MM.1S (cell line): ENCODE data around the gene ALX3.

Experiments used
- DNase-seq: peaks from one replicate; pipeline ENCODE4 v3.0.0-alpha.2; 2015
- H2AFZ ChIP-seq: fragments of 300-600 bp; sonication (generic); 2 replicates; pipeline ENCODE4 v1.6.0; 2016; ENCODE audit warnings: antibody characterized with exemption, low read length
- H3F3A ChIP-seq: fragments of 300-600 bp; sonication (generic); 2 replicates; pipeline ENCODE4 v1.6.1; 2016; ENCODE audit warnings: mild to moderate bottlenecking, antibody characterized with exemption, low read length, moderate library complexity, mixed read lengths; ENCODE audit not compliant: insufficient read depth
- H3K27ac ChIP-seq: fragments of 300-600 bp; sonication (generic); 2 replicates; pipeline ENCODE4 v1.5.1; 2016; ENCODE audit warnings: mild to moderate bottlenecking, low read length
- H3K27me3 ChIP-seq: fragments of 300-600 bp; sonication (generic); replicated peaks from 2 replicates; pipeline ENCODE4 v1.6.0; 2016; ENCODE audit warnings: low read length; ENCODE audit not compliant: insufficient read depth
- H3K36me3 ChIP-seq: fragments of 300-600 bp; sonication (generic); replicated peaks from 2 replicates; pipeline ENCODE4 v1.6.1; 2016; ENCODE audit warnings: mild to moderate bottlenecking, low read length, mixed read lengths; ENCODE audit not compliant: insufficient read depth
- H3K4me1 ChIP-seq: fragments of 300-600 bp; sonication (generic); 2 replicates; pipeline ENCODE4 v1.6.1; 2016; ENCODE audit warnings: low read length, mixed read lengths
- H3K4me2 ChIP-seq: fragments of 300-600 bp; sonication (generic); 2 replicates; pipeline ENCODE4 v1.6.0; 2016; ENCODE audit warnings: low read depth, low read length
- H3K4me3 ChIP-seq: fragments of 300-600 bp; sonication (generic); 2 replicates; pipeline ENCODE4 v1.5.1; 2016; ENCODE audit warnings: low read length, mixed read lengths
- H3K79me2 ChIP-seq: fragments of 300-600 bp; sonication (generic); 2 replicates; pipeline ENCODE4 v1.6.1; 2016; ENCODE audit warnings: mixed run types, low read length, mixed read lengths
- H3K9ac ChIP-seq: fragments of 300-600 bp; sonication (generic); 2 replicates; pipeline ENCODE4 v1.6.1; 2016; ENCODE audit warnings: low read length, mixed read lengths
- H3K9me2 ChIP-seq: fragments of 300-600 bp; sonication (generic); replicated peaks from 2 replicates; pipeline ENCODE4 v1.6.1; 2016; ENCODE audit warnings: mild to moderate bottlenecking, low read length, mixed read lengths; ENCODE audit not compliant: insufficient read depth
- H3K9me3 ChIP-seq: fragments of 300-600 bp; sonication (generic); replicated peaks from 2 replicates; pipeline ENCODE4 v1.6.1; 2016; ENCODE audit warnings: mild to moderate bottlenecking, low read length, mixed read lengths; ENCODE audit not compliant: insufficient read depth
- H4K20me1 ChIP-seq: fragments of 300-600 bp; sonication (generic); 2 replicates; pipeline ENCODE4 v1.6.1; 2016; ENCODE audit warnings: mild to moderate bottlenecking, low read length, moderate library complexity, mixed read lengths; ENCODE audit not compliant: insufficient read depth
- EZH2 ChIP-seq: fragments of 300-600 bp; sonication (generic); optimal IDR thresholded peaks from 2 replicates; pipeline ENCODE3; 2017; ENCODE audit warnings: low read depth, mild to moderate bottlenecking, antibody characterized with exemption, low read length, mixed read lengths
- EZH2phosphoT487 ChIP-seq: fragments of 300-600 bp; sonication (generic); IDR thresholded peaks from 2 replicates; pipeline ENCODE4 v1.6.1; 2018; ENCODE audit warnings: antibody characterized with exemption, low read length
- TF ChIP-seq, protein P1 (sequence below): fragments of 300-600 bp; sonication (generic); IDR thresholded peaks from 2 replicates; pipeline ENCODE4 v1.5.1; 2016; ENCODE audit warnings: antibody characterized with exemption, low read length, mixed read lengths

The ALX3 gene

DNA sequence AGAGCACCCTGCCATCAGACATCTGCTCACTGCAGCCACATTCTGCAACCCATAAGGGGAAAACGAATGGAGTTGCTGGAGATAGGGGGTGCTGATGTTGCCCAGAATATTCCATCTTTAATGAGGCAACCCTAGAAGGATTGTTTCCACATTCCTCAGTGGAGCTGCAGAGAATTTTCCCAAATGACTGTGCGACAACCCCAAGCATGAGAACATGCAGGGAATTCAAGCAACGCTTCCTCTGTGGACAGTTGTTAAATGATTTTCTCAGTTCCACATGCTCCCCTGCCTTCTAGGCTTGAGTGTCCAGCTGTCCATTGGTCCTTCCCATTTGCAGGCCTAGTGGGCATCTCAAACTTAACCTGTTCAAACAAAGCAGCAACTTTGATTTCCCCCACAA, 21.3 kb upstream of the ALX3 start:
- Histone ChIP-seq H4K20me1 (no peaks in the 10 kb centered on the region), H3K4me3 (no peak overlapping the region), H3K27ac (no peak overlapping the region), H3K36me3 (no peaks in the 10 kb centered on the region), H3K4me1 (no peaks in the 10 kb centered on the region), H3K27me3 (no peaks in the 10 kb centered on the region), H3K9me2 (no peaks in the 10 kb centered on the region), H3K9me3 (no peaks in the 10 kb centered on the region), H3K79me2 (no peaks in the 10 kb centered on the region), H3K9ac (no peak overlapping the region), H2AFZ (no peak overlapping the region), H3K4me2 (no peak overlapping the region), H3F3A (no peaks in the 10 kb centered on the region)
- TF ChIP-seq EZH2: no peak
- TF ChIP-seq, protein P1, sequence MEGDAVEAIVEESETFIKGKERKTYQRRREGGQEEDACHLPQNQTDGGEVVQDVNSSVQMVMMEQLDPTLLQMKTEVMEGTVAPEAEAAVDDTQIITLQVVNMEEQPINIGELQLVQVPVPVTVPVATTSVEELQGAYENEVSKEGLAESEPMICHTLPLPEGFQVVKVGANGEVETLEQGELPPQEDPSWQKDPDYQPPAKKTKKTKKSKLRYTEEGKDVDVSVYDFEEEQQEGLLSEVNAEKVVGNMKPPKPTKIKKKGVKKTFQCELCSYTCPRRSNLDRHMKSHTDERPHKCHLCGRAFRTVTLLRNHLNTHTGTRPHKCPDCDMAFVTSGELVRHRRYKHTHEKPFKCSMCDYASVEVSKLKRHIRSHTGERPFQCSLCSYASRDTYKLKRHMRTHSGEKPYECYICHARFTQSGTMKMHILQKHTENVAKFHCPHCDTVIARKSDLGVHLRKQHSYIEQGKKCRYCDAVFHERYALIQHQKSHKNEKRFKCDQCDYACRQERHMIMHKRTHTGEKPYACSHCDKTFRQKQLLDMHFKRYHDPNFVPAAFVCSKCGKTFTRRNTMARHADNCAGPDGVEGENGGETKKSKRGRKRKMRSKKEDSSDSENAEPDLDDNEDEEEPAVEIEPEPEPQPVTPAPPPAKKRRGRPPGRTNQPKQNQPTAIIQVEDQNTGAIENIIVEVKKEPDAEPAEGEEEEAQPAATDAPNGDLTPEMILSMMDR: no peak
- TF ChIP-seq EZH2phosphoT487: no peak
- DNase-seq: no peak

DNA sequence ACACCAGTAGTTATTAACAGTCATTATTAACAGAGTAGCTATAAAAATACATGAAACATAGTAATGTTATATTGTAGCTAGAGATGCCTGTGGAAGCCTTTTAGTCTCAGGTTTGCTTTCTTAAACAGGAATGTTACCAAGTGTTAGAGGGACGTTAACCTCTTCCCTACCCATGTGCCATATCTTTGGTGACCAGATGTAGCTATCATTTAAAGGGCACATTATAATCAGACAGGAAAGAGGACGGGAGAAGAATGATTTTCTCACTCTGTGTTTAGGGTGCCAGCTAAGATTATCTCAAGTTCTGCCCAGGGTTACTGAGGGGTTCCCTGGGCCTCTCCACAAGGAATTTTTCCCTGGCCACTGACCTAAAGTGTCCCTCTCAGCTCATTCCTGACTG, 20.9 kb upstream of the ALX3 start:
- H3K9me2 ChIP-seq: no peaks in the 10 kb centered on the region
- H3K9me3 ChIP-seq: no peaks in the 10 kb centered on the region
- no peak overlapping the region for H3K4me2 ChIP-seq
- DNase-seq: no peak
- no peak overlapping the region for H3K4me3 ChIP-seq
- H3K9ac ChIP-seq: no peak overlapping the region
- no peak overlapping the region for H2AFZ ChIP-seq
- no peak overlapping the region for H3K27ac ChIP-seq
- H3K79me2 ChIP-seq: no peaks in the 10 kb centered on the region
- no peaks in the 10 kb centered on the region for H3F3A ChIP-seq
- H3K4me1 ChIP-seq: no peaks in the 10 kb centered on the region
- H3K27me3 ChIP-seq: no peaks in the 10 kb centered on the region; the same call in 1 of the 2 replicates
- TF ChIP-seq EZH2phosphoT487 (no peak), EZH2 (no peak)
- TF ChIP-seq, protein P1: no peak
- H4K20me1 ChIP-seq: no peaks in the 10 kb centered on the region
- H3K36me3 ChIP-seq: no peaks in the 10 kb centered on the region

DNA sequence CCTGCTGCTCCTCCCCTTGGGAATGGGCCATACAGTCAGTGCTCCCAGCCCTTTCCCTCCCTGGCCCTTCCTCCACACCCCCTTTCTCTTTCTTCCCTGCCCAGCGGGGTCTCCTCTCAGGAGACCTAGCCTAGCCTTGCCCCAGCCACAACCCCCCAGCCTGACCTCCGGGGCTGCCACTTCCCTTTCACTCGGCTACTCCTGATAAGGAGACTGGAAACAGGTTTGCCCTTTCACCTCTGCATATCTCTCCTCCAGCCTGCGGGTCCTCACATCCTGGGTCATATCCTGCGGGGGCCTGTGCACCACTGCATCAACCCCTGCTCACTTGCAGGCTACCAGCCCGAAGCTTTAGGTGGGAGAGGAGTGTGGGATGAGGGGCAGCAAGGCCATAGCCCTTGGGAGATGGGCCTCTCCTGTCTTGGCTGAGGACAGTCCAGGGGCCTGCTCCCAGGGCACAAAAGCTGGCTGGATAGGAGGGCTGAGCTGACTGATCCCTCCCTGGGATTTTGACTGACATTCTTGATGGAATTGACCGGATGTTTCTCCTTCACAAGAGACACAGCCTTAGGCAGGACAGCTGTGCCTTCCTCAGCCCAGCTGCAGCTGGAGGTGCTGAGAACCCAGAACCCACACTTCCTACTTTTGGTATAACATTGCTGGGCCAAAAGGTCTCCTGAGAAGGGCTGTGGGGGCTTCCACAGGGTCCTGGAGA, 19.2 kb upstream of the ALX3 start:
- Histone ChIP-seq H3K4me2 (no peak overlapping the region), H3K27me3 (peaks cover 11% of the 10 kb centered on the region), H4K20me1 (no peaks in the 10 kb centered on the region), H3F3A (no peaks in the 10 kb centered on the region), H3K9me2 (no peaks in the 10 kb centered on the region), H3K79me2 (no peaks in the 10 kb centered on the region), H3K4me3 (no peak overlapping the region), H2AFZ (no peak overlapping the region), H3K27ac (no peak overlapping the region), H3K9me3 (no peaks in the 10 kb centered on the region), H3K9ac (no peak overlapping the region), H3K4me1 (no peaks in the 10 kb centered on the region), H3K36me3 (no peaks in the 10 kb centered on the region)
- DNase-seq: no peak
- TF ChIP-seq, protein P1: no peak
- TF ChIP-seq EZH2: no peak
- TF ChIP-seq EZH2phosphoT487: no peak
